GM12878 (cell line): ENCODE results near the gene MEMO1. TPM values are rescaled to one million over a fixed set of nuclear protein-coding genes. Genes with fewer than 3 reads are reported as not detected.

Experiments
- ATAC-seq: fragments of 200-7000 bp; cut with Tn5 transposase; 3 replicates; pipeline ENCODE4 v1.9.1; 2020; ENCODE audit warnings: mild to moderate bottlenecking, moderate library complexity
- BruUV-seq: library from RNA; stranded (reverse); fragments of 400-500 nt; replicated peaks from 2 replicates; lab custom pipeline; 2021; lab: Mats Ljungman, UMichigan
- CTCF ChIA-PET: fragments of 300-600 bp; sonication (Branson Sonifier 250); formaldehyde crosslinking; extraction: SDS; loops from one replicate; lab custom pipeline; 2021; ENCODE audit warnings: inconsistent platforms; lab: Yijun Ruan, JAX
- POLR2A ChIA-PET: fragments of 350-600 bp; formaldehyde crosslinking; extraction: SDS; loops from one replicate; lab custom pipeline; 2021; ENCODE audit warnings: inconsistent platforms; lab: Charles Lee
- RAD21 ChIA-PET: fragments of 300-600 bp; sonication (Branson Sonifier 250); formaldehyde crosslinking; loops from one replicate; lab custom pipeline; 2023; ENCODE audit warnings: antibody characterized with exemption; ENCODE audit not compliant: unreplicated experiment; lab: Charles Lee
- SMC1A ChIA-PET: fragments of 300-600 bp; sonication (Branson Sonifier 250); formaldehyde crosslinking; loops from one replicate; lab custom pipeline; 2023; ENCODE audit not compliant: unreplicated experiment, uncharacterized antibody; lab: Charles Lee
- DNase-seq: peaks from one replicate; pipeline ENCODE4 v3.0.0-alpha.2; 2011; ENCODE audit warnings: low read depth, low spot score
- FAIRE-seq: peaks from 3 replicates; lab custom pipeline; 2011; peaks lifted over from hg19 to GRCh38; lab: Jason Lieb, UNC
- H2AFZ ChIP-seq: 2 replicates; pipeline ENCODE4 v1.6.0; 2011; ENCODE audit warnings: low read depth, low read length, control low read depth; ENCODE audit not compliant: control insufficient read depth
- H3K27ac ChIP-seq: 2 replicates; pipeline ENCODE4 v1.5.1; 2011; ENCODE audit warnings: control low read depth; ENCODE audit not compliant: control insufficient read depth, insufficient read depth
- H3K27me3 ChIP-seq, 2 experiments: replicated peaks in 1 of 2; 2 replicates each; pipeline versions ENCODE4 v1.6.0 to v1.6.1; 2011; ENCODE audit warnings: low read length in 1 of 2; ENCODE audit not compliant: control insufficient read depth in 2 of 2, insufficient read depth in 2 of 2
- H3K36me3 ChIP-seq, 2 experiments: 2 replicates each; pipeline ENCODE4 v1.5.1; 2011; ENCODE audit warnings: low read length in 1 of 2; ENCODE audit not compliant: control insufficient read depth in 2 of 2, insufficient read depth in 2 of 2
- H3K4me1 ChIP-seq: 2 replicates; pipeline ENCODE4 v1.6.1; 2011; ENCODE audit warnings: mild to moderate bottlenecking, low read length, moderate library complexity, mixed read lengths; ENCODE audit not compliant: control insufficient read depth, insufficient read depth
- H3K4me2 ChIP-seq: 2 replicates; pipeline ENCODE4 v1.6.0; 2011; ENCODE audit warnings: control low read depth; ENCODE audit not compliant: control insufficient read depth, insufficient read depth
- H3K4me3 ChIP-seq: fragments of 200-600 bp; sonication (generic); 2 replicates; pipeline ENCODE4 v1.5.1; 2016
- H3K79me2 ChIP-seq: 2 replicates; pipeline ENCODE4 v1.6.0; 2011; ENCODE audit warnings: low read length; ENCODE audit not compliant: control insufficient read depth, insufficient read depth
- H3K9ac ChIP-seq: 2 replicates; pipeline ENCODE4 v1.8.0; 2011; ENCODE audit warnings: low read length, control low read depth, mixed read lengths; ENCODE audit not compliant: control insufficient read depth, insufficient read depth
- H3K9me3 ChIP-seq: replicated peaks from 3 replicates; pipeline ENCODE4 v1.5.1; 2011; ENCODE audit warnings: mild to moderate bottlenecking, low read length; ENCODE audit not compliant: control insufficient read depth, insufficient read depth
- H4K20me1 ChIP-seq: 2 replicates; pipeline ENCODE4 v1.6.0; 2011; ENCODE audit not compliant: control insufficient read depth, insufficient read depth
- ATF2 ChIP-seq: IDR thresholded peaks from 2 replicates; pipeline ENCODE4 v1.6.1; 2012; ENCODE audit warnings: low read length, inconsistent platforms
- BRCA1 ChIP-seq: IDR thresholded peaks from 2 replicates; pipeline ENCODE4 v1.6.1; 2011; ENCODE audit warnings: low read depth, low read length, improper control_type of control experiment
- CBFB ChIP-seq: IDR thresholded peaks from 2 replicates; pipeline ENCODE4 v1.6.1; 2016; ENCODE audit warnings: antibody characterized with exemption, low read depth
- HDGF ChIP-seq: fragments of 450-650 bp; IDR thresholded peaks from 2 replicates; pipeline ENCODE4 v1.6.1; 2016; ENCODE audit warnings: antibody characterized with exemption
- KAT2A ChIP-seq: conservative IDR thresholded peaks from 2 replicates; pipeline ENCODE4 v1.6.1; 2011; ENCODE audit warnings: low read depth, low read length; ENCODE audit not compliant: control insufficient read depth
- MEF2A ChIP-seq: IDR thresholded peaks from 2 replicates; pipeline ENCODE4 v1.6.1; 2011; ENCODE audit warnings: low read depth, mild to moderate bottlenecking, low read length, moderate library complexity; ENCODE audit not compliant: insufficient read depth
- NFXL1 ChIP-seq: fragments of 450-650 bp; IDR thresholded peaks from 2 replicates; pipeline ENCODE4 v1.6.1; 2017; ENCODE audit warnings: antibody characterized with exemption, mild to moderate bottlenecking, borderline replicate concordance
- NFYA ChIP-seq: IDR thresholded peaks from 2 replicates; pipeline ENCODE4 v1.6.1; 2011; ENCODE audit warnings: low read depth, mild to moderate bottlenecking, low read length, improper control_type of control experiment, borderline replicate concordance
- POLR2AphosphoS5 ChIP-seq: IDR thresholded peaks from 2 replicates; pipeline ENCODE4 v1.6.1; 2011; ENCODE audit warnings: mild to moderate bottlenecking, low read length, inconsistent platforms
- RAD21 ChIP-seq: IDR thresholded peaks from 2 replicates; pipeline ENCODE4 v1.6.1; 2011; ENCODE audit warnings: mild to moderate bottlenecking, low read depth, low read length, moderate library complexity; ENCODE audit not compliant: insufficient read depth
- SKIL ChIP-seq: fragments of 450-650 bp; IDR thresholded peaks from 2 replicates; pipeline ENCODE4 v1.6.1; 2017; ENCODE audit warnings: mild to moderate bottlenecking, low read depth, inconsistent platforms; ENCODE audit not compliant: poor library complexity, severe bottlenecking
- SMC3 ChIP-seq: IDR thresholded peaks from 2 replicates; pipeline ENCODE4 v1.6.1; 2011; ENCODE audit warnings: low read length, improper control_type of control experiment, borderline replicate concordance
- SREBF2 ChIP-seq: IDR thresholded peaks from 2 replicates; pipeline ENCODE4 v1.6.1; 2012; ENCODE audit warnings: mild to moderate bottlenecking, low read length
- WGBS: methylation state at CpG from one replicate; pipeline ENCODE4 v1.1.6; 2016; ENCODE audit warnings: low lambda C conversion rate; ENCODE audit not compliant: insufficient replicate concordance, insufficient coverage; ENCODE audit errors: missing lambda C conversion rate; 5-methylcytosine and 5-hydroxymethylcytosine counted together
- in situ Hi-C: fragments of 300-500 bp; cut with MboI; formaldehyde crosslinking; loops from 9 replicates; pipeline ENCODE4 v1.14.3; 2018; ENCODE audit warnings: mixed read lengths
- intact Hi-C: fragments of 100-400 bp; cut with micrococcal nuclease; formaldehyde crosslinking; loops from one replicate; pipeline ENCODE4 v1.14.2; 2022; ENCODE audit not compliant: unreplicated experiment
- polyA plus RNA-seq, 11 experiments: library from polyadenylated mRNA; depleted of rRNA in 4 of 11; unstranded in 6 of 11; stranded (reverse) in 5 of 11; fragments of >200 nt; fragmentation: Nextera tagmentation in 4 of 11; fragmentation: Illumina TruSeq in 1 of 11; extraction: Ambion mirVana in 4 of 11; extraction: Trizol in 1 of 11; gene quantifications; 1 replicate in 1 of 11; 2 replicates in 10 of 11; pipeline versions ENCODE4 v1.2.1 to v1.2.3, GENCODE V29; 2011 to 2016; ENCODE audit warnings: inconsistent platforms in 2 of 11, missing spikeins in 2 of 11, low read depth in 1 of 11
- total RNA-seq, 4 experiments: library from RNA; depleted of rRNA in 3 of 4; stranded (reverse); fragments of >200 nt in 3 of 4; fragmentation: Illumina TruSeq in 1 of 4; extraction: Trizol in 1 of 4; gene quantifications; 2 replicates each; pipeline versions ENCODE4 v1.2.1 to v1.2.3, GENCODE V29; 2013 to 2021
- TF ChIP-seq, protein P1 (sequence below): IDR thresholded peaks from 2 replicates; pipeline ENCODE4 v1.6.1; 2011; ENCODE audit warnings: low read depth, low read length, improper control_type of control experiment, borderline replicate concordance

Gene MEMO1
- total and polyA plus RNA-seq, 10 of the 15 experiments (the other 5 are each of a cell fraction or from before 2014, with no cell fraction given), result 39.8 to 99.1 (median 72.2) TPM

DNA sequence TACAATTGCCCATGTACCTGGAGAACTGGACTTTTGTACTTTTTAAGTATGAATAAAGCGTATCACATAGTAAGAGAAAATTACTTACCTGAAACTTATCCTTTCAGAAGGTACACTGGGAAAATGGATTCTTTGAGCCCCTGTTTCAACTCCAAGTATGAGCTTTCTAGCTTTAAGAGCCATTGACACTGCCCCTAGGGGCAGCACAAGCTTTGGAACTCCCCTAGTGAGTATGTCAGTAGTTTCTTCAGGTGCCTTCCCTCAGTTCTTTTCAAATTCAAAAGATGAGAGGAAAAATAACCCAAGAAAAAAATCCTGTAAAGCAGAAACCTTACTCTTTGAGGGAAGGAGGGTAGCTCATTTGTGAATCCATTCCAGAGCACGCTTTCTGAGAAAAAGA, 124.1 kb downstream of the MEMO1 start (continued):
- no peak for TF ChIP-seq ATF2
- no peak for TF ChIP-seq POLR2AphosphoS5
- no peak for TF ChIP-seq KAT2A
- no peak for TF ChIP-seq NFYA
- TF ChIP-seq SMC3, result peak; percentile 25; the same call in 1 of the 2 replicates
- TF ChIP-seq MEF2A, result no peak
- TF ChIP-seq HDGF, result no peak
- TF ChIP-seq, all 136 proteins: peak for 3

- ChIA-PET RAD21 (interaction anchor here (1.1 kb wide), 1 partner anchor 163 kb away, joined by 3 read pairs; the partner anchor contains the start of gene DPY30), CTCF (interaction anchor here (1.1 kb wide), 2 partner anchors 9 to 14 kb away, joined by 4 to 5 read pairs; no protein-coding TSS in a partner anchor)
- ATAC-seq, result no peak
- H4K20me1 ChIP-seq, result no peaks in the 10 kb centered on the region
- H3K9me3 ChIP-seq, result no peaks in the 10 kb centered on the region
- TF ChIP-seq SKIL (no peak), NFXL1 (no peak), RAD21 (no peak), CBFB (no peak), SREBF2 (no peak), BRCA1 (no peak)
- TF ChIP-seq, protein P1, sequence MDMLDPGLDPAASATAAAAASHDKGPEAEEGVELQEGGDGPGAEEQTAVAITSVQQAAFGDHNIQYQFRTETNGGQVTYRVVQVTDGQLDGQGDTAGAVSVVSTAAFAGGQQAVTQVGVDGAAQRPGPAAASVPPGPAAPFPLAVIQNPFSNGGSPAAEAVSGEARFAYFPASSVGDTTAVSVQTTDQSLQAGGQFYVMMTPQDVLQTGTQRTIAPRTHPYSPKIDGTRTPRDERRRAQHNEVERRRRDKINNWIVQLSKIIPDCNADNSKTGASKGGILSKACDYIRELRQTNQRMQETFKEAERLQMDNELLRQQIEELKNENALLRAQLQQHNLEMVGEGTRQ, result no peak
- TF ChIP-seq, all 136 proteins: peak for 0
- H3K4me2 ChIP-seq, result no peak overlapping the region
- 0 out of 4 replicates have a peak, but pooled peaks cover 0 to 4% of the 10 kb centered on the region in 2 experiments for H3K36me3 ChIP-seq
- FAIRE-seq, result no peak
- 97% methylated on average over 2 of the region's 2 CpGs for WGBS
- no peak overlapping the region for H3K27ac ChIP-seq
- ChIA-PET POLR2A (no interaction called here), SMC1A (interaction anchor here (1.1 to 1.4 kb wide), 2 partner anchors 9 to 10 kb away, joined by 3 read pairs; no protein-coding TSS in a partner anchor)
- intact Hi-C loops, result no loop called here
- H3K9ac ChIP-seq, result no peak overlapping the region
- no TSS peak for BruUV-seq
- in situ Hi-C loops, result no loop called here
- no peaks in the 10 kb centered on the region for H3K79me2 ChIP-seq
- H3K4me1 ChIP-seq, result no peaks in the 10 kb centered on the region
- no peaks in the 10 kb centered on the region for H3K27me3 ChIP-seq
- H3K4me3 ChIP-seq, result no peak overlapping the region
- H2AFZ ChIP-seq, result no peak overlapping the region
- no peak for DNase-seq
These were observed 133.8 kb downstream of the MEMO1 start for GRCh38 chr2:31877008-31877407.
